Ishikawa (cell line): ENCODE data around the gene DMKN.

Experiments
- CEBPB ChIP-seq: IDR thresholded peaks from 2 replicates; pipeline ENCODE4 v1.6.1; 2012
- CREB1 ChIP-seq: IDR thresholded peaks from 2 replicates; pipeline ENCODE4 v1.6.1; 2012; ENCODE audit warnings: low read depth
- EGR1 ChIP-seq: IDR thresholded peaks from 2 replicates; pipeline ENCODE4 v1.6.1; 2012
- EP300 ChIP-seq: IDR thresholded peaks from 2 replicates; pipeline ENCODE4 v1.6.1; 2012; ENCODE audit warnings: borderline replicate concordance
- FOXM1 ChIP-seq: IDR thresholded peaks from 2 replicates; pipeline ENCODE4 v1.6.1; 2012; ENCODE audit warnings: low read depth, borderline replicate concordance
- NFIC ChIP-seq: IDR thresholded peaks from 2 replicates; pipeline ENCODE4 v1.6.1; 2012
- RAD21 ChIP-seq: IDR thresholded peaks from 2 replicates; pipeline ENCODE4 v1.6.1; 2012; ENCODE audit warnings: low read depth
- TAF1 ChIP-seq: IDR thresholded peaks from 2 replicates; pipeline ENCODE4 v1.6.1; 2012; ENCODE audit warnings: low read depth, mild to moderate bottlenecking
- TCF12 ChIP-seq: IDR thresholded peaks from 2 replicates; pipeline ENCODE4 v1.6.1; 2012; ENCODE audit warnings: low read depth
- TEAD4 ChIP-seq: IDR thresholded peaks from 2 replicates; pipeline ENCODE4 v1.6.1; 2012
- YY1 ChIP-seq: IDR thresholded peaks from 2 replicates; pipeline ENCODE4 v1.6.1; 2012; ENCODE audit warnings: low read depth
- ZBTB7A ChIP-seq: IDR thresholded peaks from 2 replicates; pipeline ENCODE4 v1.6.1; 2012; ENCODE audit warnings: low read depth
- TF ChIP-seq, protein P1 (sequence below): IDR thresholded peaks from 2 replicates; pipeline ENCODE4 v1.6.1; 2012
- TF ChIP-seq, protein P2 (sequence below): IDR thresholded peaks from 2 replicates; pipeline ENCODE4 v1.6.1; 2012; ENCODE audit warnings: low read depth, mild to moderate bottlenecking
- TF ChIP-seq, protein P3 (sequence below): IDR thresholded peaks from 2 replicates; pipeline ENCODE4 v1.6.1; 2012

DMKN gene

DNA sequence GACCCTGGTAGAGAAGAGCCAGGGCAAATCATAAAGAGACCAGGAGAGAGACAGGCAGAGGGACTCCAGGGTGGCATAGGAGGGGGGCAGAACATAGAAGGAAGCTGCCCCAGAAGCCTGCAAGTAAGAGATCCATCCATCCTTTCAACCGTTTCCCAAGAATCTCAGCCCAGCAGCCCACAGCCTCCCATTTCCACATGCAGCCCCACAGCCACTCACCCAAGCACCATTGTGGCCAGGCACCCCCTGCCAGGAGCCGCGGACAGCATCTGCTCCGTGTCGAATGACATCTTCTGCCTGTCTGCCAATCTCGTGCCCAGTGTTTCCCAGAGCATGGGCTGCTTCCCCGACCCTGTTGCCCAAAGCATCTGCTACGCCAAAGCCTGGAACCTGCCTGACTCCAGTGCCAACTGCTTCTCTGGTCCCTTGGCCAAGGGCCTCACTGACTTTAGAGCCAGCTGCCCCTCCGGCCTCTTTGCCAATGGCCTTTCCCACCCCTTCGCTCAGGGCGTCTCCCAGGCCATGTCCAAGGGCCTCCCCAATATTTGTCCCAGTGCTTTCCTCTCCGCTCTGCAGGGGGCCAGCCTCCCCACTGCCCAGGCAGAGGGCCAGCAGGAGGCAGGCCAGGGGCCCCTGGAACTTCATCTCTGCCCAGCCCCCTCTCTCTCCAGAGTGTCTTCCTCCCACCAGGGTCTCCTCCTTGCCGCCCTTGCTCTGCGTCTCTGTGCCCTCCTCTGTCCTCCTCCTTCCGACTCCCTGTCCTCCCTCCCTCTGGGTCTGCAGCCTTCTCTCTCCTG is 420 bp downstream of the DMKN start:
- TF ChIP-seq EP300, result no peak

DNA sequence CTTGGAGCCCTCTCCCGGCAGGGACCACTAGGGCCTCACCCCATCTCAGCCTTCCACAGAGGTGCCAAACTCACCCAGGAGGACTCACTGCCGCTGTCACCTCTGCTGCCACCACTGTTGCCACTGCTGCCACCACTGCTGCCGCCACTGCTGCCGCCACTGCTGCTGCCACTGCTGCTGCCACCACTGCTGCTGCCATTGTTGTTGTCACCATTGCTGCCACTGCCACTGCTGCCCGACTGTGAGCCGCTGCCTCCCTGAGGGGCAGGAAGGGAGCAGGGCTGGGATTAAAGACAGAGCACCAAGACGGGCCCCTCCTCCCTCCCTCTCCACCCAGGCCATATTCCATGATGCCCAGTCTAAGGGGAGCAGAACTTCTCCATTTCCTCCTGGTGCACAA is 2.1 kb downstream of the DMKN start:
- TF ChIP-seq, protein P1, sequence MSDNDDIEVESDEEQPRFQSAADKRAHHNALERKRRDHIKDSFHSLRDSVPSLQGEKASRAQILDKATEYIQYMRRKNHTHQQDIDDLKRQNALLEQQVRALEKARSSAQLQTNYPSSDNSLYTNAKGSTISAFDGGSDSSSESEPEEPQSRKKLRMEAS, result no peak
- TF ChIP-seq FOXM1 (no peak), CEBPB (no peak)

DNA sequence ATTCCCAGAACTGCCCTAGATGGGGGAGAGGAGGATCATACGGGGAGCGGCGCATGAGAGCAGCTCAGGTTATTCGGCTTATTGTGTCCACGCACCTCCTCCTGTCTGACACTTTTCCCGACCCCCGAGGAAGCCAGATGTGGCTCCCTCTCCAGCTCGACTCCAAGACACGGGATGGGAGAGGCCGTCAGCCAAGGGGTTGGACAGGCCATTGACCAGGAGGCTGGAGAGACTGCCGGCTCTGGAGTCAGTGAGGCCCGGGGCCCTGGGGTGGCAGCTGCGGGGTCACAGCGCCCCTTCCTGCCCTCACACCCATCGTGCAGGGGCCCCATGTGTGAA is 2.9 kb downstream of the DMKN start:
- TF ChIP-seq ZBTB7A (no peak), FOXM1 (no peak), TCF12 (no peak), EGR1 (no peak)
- TF ChIP-seq, protein P2, sequence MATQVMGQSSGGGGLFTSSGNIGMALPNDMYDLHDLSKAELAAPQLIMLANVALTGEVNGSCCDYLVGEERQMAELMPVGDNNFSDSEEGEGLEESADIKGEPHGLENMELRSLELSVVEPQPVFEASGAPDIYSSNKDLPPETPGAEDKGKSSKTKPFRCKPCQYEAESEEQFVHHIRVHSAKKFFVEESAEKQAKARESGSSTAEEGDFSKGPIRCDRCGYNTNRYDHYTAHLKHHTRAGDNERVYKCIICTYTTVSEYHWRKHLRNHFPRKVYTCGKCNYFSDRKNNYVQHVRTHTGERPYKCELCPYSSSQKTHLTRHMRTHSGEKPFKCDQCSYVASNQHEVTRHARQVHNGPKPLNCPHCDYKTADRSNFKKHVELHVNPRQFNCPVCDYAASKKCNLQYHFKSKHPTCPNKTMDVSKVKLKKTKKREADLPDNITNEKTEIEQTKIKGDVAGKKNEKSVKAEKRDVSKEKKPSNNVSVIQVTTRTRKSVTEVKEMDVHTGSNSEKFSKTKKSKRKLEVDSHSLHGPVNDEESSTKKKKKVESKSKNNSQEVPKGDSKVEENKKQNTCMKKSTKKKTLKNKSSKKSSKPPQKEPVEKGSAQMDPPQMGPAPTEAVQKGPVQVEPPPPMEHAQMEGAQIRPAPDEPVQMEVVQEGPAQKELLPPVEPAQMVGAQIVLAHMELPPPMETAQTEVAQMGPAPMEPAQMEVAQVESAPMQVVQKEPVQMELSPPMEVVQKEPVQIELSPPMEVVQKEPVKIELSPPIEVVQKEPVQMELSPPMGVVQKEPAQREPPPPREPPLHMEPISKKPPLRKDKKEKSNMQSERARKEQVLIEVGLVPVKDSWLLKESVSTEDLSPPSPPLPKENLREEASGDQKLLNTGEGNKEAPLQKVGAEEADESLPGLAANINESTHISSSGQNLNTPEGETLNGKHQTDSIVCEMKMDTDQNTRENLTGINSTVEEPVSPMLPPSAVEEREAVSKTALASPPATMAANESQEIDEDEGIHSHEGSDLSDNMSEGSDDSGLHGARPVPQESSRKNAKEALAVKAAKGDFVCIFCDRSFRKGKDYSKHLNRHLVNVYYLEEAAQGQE, result no peak

DNA sequence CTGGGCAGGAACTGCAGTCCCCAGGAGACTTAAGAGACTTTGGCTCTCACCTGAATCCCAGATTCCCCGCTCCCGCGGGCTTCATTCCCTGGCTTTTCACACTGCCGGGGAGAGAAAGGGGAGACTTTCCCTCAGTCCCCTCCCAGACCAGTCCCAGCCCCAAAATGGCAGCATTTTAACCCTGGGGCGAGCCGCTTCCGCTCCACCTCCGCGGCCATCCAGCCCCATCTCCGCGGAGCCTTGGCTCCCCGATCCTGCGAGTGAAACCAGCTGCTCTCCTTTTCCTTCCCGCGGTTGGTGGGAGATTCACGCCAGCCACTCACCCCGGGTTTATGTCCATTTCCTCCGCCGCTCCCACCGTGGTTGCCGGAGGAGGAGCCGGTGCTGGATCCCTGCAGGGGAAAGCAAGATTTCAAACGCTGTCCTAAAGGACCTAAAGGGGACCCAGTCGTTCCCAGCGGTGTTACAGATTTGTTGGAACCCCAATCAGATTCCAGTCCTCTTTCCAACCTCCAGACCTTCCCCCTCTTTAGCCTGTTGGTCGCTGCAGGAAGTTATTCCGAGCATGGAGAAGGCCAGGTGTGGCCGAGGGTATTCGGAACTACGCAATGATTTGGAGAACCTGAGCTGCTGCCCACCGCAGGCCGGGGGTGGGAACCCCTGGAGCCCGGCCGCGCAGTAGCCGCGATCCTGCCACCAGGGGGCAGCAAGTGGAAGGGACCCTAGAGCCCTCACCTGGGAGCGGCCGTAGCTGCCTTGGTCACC is 3.4 kb downstream of the DMKN start:
- TF ChIP-seq TEAD4, result peak; percentile 96
- TF ChIP-seq ZBTB7A, result peak; percentile 95
- TF ChIP-seq EGR1, result 0 out of 2 replicates have a peak, but pooled peaks have one; percentile 50
- no peak for TF ChIP-seq NFIC
- TF ChIP-seq RAD21, result peak; percentile 67
- TF ChIP-seq YY1, result peak; percentile 30; the same call in 1 of the 2 replicates
- no peak for TF ChIP-seq EP300
- TF ChIP-seq TAF1, result peak; percentile 47; the same call in 1 of the 2 replicates
- TF ChIP-seq TCF12, result 0 out of 2 replicates have a peak, but pooled peaks have one; percentile 41
- no peak for TF ChIP-seq CREB1
- TF ChIP-seq, protein P3, sequence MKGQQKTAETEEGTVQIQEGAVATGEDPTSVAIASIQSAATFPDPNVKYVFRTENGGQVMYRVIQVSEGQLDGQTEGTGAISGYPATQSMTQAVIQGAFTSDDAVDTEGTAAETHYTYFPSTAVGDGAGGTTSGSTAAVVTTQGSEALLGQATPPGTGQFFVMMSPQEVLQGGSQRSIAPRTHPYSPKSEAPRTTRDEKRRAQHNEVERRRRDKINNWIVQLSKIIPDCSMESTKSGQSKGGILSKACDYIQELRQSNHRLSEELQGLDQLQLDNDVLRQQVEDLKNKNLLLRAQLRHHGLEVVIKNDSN, result no peak
- TF ChIP-seq, protein P1, result peak; percentile 50
- TF ChIP-seq, protein P2, result no peak
- no peak for TF ChIP-seq CEBPB
- TF ChIP-seq FOXM1, result no peak

DNA sequence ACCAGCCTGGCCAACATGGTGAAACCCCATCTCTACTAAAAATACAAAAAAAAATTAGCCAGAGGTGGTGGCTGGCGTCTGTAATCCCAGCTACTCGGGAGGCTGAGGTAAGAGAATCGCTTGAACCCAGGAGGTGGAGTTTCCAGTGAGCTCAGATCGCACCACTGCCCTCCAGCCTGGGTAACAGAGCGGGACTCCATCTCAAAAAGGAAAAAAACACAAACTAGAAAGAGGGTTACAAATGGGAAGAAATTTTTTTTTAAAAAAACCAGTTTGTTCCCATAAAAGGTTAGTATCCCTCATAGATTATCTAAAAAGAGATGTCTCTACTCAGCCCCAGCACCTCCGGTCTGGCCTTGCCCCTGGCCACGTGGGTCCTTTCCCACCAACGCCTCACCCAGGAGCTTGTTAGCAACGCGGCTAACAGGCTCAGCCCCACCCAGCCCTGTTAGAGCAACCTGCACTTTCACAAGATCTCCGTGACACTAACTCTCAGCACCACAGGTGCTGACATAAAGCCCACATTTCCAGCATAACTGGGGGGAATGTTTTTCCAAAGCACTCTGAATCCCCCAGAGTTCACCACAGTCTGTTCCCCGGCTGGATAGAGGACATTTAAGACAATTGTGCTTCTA is 4.3 kb downstream of the DMKN start:
- TF ChIP-seq EP300 (no peak), YY1 (no peak)
- TF ChIP-seq, protein P3, result peak; percentile 7; the same call in 1 of the 2 replicates

DNA sequence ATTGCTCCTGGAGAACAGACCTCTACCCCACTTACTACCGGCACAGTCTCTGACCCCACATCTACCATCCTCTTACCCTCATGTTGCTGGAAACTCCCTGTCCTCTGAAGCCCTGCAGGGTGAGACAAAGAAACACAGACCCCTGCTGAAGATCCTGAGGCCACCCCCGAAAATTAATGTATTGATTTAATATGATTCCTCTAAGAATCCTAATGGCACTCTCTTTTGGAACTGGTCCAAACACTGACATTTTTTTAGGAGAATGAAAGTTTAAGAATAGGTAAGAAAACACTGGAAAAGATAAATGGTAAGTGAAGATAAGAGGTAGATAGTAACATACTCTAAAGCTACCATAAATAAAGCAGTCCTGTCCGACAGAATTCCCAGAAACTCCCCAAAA is 5.3 kb downstream of the DMKN start:
- TF ChIP-seq CEBPB (no peak), TEAD4 (no peak), CREB1 (no peak), ZBTB7A (no peak), RAD21 (no peak), TAF1 (no peak), EP300 (no peak), FOXM1 (no peak), TCF12 (no peak)
- TF ChIP-seq, protein P3, result no peak
- TF ChIP-seq, protein P2, result no peak
